Lower leg skin (tissue), 4 donors: ENCODE data around the gene CSF2. TPM values are rescaled to one million over a fixed set of nuclear protein-coding genes. Genes with fewer than 3 reads are reported as not detected.

Experiments used
- DNase-seq, 2 donors: peaks; one replicate each; pipeline ENCODE4 v3.0.0-alpha.2; 2019; ENCODE audit warnings: low spot score in 2 of 2
- H3K4me3 ChIP-seq: fragments of 200-600 bp; sonication (generic); 2 replicates; pipeline ENCODE4 v1.5.1; 2017; ENCODE audit warnings: mild to moderate bottlenecking, low read depth; ENCODE audit not compliant: poor library complexity, severe bottlenecking
- CTCF ChIP-seq, 3 donors: fragments of 450-650 bp; IDR thresholded peaks; one replicate each; pipeline ENCODE4 v1.5.1; 2016; ENCODE audit warnings: antibody characterized with exemption in 3 of 3, mild to moderate bottlenecking in 3 of 3, moderate library complexity in 2 of 3
- POLR2A ChIP-seq, 2 donors: fragments of 450-650 bp; IDR thresholded peaks; one replicate each; pipeline ENCODE4 v1.6.1; 2016 to 2017; ENCODE audit warnings: antibody characterized with exemption in 2 of 2, mild to moderate bottlenecking in 1 of 2, moderate library complexity in 1 of 2
- whole genome bisulfite sequencing, 2 donors: methylation state at CpG; one replicate each; pipeline ENCODE4 v1.1.5; 2018; 5-methylcytosine and 5-hydroxymethylcytosine counted together
- intact Hi-C: fragments of 100-400 bp; cut with DNase I; formaldehyde crosslinking; loops from one replicate; pipeline ENCODE4 v1.15.0; 2023; ENCODE audit warnings: low total_unique reads
- total RNA-seq, 4 donors: library from RNA; depleted of rRNA; stranded (reverse); fragments of >200 nt; gene quantifications; one replicate each; pipeline ENCODE4 v1.1.0, GENCODE V29; 2016

The CSF2 gene
- not detected for total RNA-seq

GRCh38 chr5:132073231-132074013 is at the start of gene CSF2:
Gene CSF2 (plus strand): TSS chr5:132073789. CDS start chr5:132073824, 35 bp downstream.
- no peak for DNase-seq
- no peak within 1 kb of the TSS for H3K4me3 ChIP-seq

DNA sequence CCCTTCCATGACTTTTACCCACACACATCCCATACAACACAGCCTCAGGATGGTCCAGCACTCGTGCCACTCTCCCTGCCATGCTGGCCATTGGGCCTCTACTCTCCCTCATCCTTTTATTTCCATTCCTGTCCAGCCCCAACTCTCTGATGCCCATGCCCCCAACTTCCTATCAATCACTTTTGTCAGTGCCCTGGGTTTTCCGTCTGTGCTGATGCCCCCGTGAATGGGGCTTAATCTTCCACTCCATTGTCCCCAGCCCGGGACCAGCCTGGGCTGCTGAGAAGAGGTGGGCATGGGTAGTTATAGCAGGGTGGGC is 49.5 kb upstream of the CSF2 start:
- DNase-seq: peak in 1 of 2 donors; percentile 59
- H3K4me3 ChIP-seq: no peak overlapping the region
- TF ChIP-seq CTCF (IDR thresholded peaks at IDR 0.05) (no peak), POLR2A (IDR thresholded peaks at IDR 0.05) (no peak)
- intact Hi-C loops: no loop called here
- WGBS, 2 donors: 79 to 90% methylated on average over 4 of the region's 4 CpGs

More at GRCh38 chr5:132073231-132074013, at the start of gene CSF2:
- TF ChIP-seq CTCF (IDR thresholded peaks at IDR 0.05): no peak
- no peak for TF ChIP-seq POLR2A (IDR thresholded peaks at IDR 0.05)
- intact Hi-C loops: no loop called here
- 74 to 78% methylated on average over 12 of the region's 12 CpGs for WGBS, 2 donors

- H3K4me3 ChIP-seq: no peak overlapping the region
- intact Hi-C loops: no loop called here
- WGBS, 2 donors: 64 to 68% methylated on average over 8 of the region's 8 CpGs
- DNase-seq: peak in 1 of 2 donors; percentile 59
- TF ChIP-seq CTCF (IDR thresholded peaks at IDR 0.05): no peak
- no peak for TF ChIP-seq POLR2A (IDR thresholded peaks at IDR 0.05)
These were observed 48.7 kb upstream of the CSF2 start for GRCh38 chr5:132024789-132025402.

DNA sequence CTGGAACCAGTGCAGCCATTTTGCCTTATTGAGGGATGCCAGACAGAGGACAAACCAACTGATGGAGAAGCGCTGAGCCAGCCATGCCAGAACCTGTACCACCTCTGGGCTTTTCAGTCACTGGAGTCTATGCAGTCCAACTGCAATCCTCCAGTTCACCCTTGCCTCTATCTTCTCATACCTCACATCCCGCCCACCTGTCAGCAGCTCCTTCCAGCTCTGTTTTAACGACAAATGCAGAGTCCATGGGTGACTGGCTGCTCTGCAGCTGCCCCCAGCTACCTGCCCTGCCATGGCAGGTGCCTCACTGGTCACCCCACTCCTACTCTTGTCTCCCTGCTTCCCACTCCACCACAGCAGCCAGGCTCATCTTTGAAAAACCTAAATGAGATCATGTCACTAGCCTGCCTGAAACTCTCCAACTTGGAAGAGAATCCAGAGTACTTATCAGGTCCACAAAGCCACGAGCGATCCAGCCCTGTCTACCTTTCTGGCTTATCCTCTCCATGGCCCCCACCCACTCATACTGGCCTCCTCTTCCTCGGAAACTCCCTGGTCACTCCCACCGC is 48.1 kb upstream of the CSF2 start:
- intact Hi-C loops: no loop called here
- WGBS, 2 donors: 82 to 85% methylated on average over 7 of the region's 7 CpGs
- peak; percentile 7 to 40 for DNase-seq
- no peak overlapping the region for H3K4me3 ChIP-seq
- TF ChIP-seq CTCF (IDR thresholded peaks at IDR 0.05): no peak
- no peak for TF ChIP-seq POLR2A (IDR thresholded peaks at IDR 0.05)

DNA sequence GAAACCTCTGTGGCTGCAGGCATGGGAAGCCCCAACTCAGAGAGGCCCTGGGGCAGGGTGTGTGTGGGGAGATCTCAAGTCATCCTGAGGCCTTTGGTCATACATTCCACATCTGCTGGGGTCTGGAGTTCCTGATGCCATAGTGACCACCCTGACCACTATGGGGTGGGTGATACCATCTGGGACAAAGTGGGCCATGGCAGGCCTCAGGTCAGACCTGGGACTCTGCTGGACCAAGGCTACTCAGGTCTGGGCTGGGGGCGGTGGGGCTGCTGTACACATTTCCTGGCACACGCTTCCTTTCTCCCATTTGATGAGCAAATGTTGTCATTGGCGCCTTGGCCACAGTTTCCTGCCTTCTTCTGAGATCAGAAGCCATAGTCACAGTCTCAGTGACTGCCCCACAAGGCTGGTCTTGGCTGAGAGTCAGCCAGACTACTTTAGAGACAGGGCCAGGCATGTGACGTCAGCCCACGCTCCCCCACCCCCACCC is 47.0 kb upstream of the CSF2 start:
- TF ChIP-seq POLR2A (IDR thresholded peaks at IDR 0.05): no peak
- TF ChIP-seq CTCF (IDR thresholded peaks at IDR 0.05): no peak
- intact Hi-C loops: no loop called here
- H3K4me3 ChIP-seq: no peak overlapping the region
- 62 to 75% methylated on average over 3 to 5 of the region's 5 CpGs for WGBS, 2 donors
- peak in 1 of 2 donors; percentile 80 for DNase-seq
